GM21528 (cell line): Measurements from ENCODE around the gene ZSCAN10.
"Not testable (repeated sequence)": the region's sequence is repeated elsewhere in the genome, so short reads cannot be mapped to it uniquely, and the experiment has no call there.

Experiments
- ATAC-seq: cut with Tn5 transposase; IDR thresholded peaks from one replicate; pipeline ENCODE4 v1.9.1; 2021; ENCODE audit warnings: mild to moderate bottlenecking, moderate library complexity; ENCODE audit not compliant: unreplicated experiment, low FRiP score

ZSCAN10 gene

DNA sequence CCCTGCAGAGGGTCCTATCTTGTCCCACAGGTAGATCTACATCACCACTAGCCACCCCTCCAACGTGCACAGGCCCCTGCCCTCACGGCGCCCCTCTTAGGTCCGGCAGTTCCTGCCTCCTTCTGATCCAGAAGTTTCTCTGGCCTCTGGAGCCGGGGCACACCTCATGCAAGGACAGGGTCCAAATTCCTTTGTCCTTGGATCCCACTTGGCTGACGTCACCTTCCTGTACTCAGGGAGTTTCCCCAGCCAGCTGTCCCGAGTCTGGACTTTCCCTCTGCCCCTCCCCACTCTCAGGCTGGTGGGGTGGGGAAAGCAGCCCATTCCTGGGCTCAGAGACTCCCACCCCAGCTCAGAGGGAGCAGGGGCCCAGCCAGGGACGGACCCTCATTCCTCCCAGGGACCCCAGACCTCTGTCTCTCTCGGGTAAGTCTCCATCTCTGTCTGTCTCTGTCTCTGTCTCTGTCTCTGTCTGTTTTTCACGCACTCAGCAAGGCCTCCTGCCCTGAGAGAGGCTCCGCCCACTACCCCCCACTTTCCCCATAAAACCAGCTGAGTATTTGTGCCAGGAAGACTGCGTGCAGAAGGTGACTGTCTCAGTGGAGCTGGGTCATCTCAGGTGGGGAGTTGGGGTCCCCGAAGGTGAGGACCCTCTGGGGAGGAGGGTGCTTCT is 33.9 kb downstream of the ZSCAN10 start, which contains the start of gene IL32:
IL32 (plus strand) TSS at position 572 of the 673 bp plus-strand sequence. CDS start 172 bp downstream, outside the sequence.
- ATAC-seq: no peak

DNA sequence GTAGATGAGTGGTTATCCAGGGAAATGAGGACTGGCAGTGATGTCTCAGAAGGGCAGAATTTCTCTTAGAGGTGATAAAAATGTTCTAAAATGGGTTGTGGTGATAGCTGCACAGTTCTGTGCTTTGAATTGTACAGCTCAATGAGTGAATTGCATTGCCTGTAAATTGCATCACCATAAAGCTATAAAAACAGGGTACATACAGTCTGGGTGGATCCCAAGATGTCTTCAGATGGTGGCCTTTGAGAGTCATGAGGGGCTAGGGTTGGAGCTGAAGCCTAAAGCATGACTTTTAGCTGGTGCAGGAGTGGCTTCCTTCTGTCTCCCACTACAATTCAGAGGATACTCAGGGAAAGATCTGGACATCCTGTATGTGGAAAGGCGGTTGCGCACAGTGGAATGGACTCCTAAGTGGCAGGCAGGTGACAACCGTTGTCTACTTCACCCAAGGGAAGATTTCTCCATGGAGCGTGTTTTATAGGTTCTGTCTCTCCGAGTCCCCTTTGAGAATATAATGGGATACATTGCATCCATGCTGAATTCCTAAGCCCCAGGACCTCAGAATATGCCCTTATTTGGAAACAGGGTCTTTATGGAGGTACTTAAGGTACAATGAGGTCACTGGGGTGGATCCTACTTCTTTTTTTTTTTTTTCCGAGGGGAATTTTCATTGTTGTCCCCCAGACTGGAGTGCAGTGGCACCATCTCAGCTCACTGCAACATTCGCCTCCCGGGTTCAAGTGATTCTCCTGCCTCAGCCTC is 35.3 kb downstream of the ZSCAN10 start:
- ATAC-seq: no peak

DNA sequence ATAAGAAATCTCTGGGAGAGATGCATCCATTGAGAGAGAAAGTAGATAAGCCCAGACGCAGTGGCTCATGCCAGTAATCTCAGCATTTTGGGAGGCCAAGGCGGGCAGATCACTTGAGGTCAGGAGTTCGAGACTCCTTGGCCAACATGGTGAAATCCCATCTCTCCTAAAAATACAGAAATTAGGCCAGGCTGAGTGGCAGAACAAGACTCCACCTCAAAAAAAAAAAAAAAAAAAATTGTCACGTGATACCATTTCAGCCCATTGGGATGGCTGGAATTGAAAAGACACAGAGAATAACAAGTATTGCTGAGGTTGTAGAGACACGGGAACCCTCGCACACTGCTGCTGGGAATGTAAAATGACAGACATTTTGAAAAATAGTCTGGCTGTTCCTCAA is 36.5 kb downstream of the ZSCAN10 start:
- ATAC-seq: no peak

DNA sequence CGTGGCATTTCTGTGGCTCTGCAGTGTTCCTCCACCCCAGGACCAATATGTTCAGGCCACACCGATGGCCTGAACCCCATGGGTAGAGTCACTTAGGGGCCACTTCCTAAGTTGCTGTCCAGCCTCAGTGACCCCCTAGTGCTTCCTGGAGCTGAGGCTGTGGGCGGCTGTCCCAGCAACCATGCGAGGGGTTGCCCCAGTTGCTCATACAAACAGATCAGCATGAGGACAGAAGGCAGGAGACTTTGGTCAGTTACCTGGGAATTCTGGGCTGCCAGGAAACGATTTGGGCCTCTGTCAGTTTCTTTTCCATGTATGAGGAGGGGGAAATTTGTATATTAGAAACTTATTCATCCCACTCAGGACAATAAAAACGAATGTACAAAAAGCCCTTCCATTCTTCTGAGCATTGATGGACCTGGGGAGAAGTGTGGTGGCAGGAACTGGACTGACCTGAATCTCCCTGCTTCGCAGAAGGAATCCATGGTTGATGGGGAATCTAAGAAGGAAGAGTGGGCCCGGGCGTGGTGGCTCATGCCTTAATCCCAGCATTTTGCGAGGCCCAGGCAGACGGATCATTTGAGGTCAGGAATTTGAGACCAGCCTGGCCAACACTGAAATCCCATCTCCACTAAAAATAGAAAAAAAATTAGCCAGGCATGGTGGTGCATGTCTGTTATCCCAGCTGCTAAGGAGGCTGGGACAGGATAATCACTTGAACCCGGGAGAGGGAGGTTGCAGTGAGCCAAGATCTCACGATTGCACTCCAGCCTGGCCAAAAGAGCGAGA is 38.6 kb downstream of the ZSCAN10 start:
- no peak for ATAC-seq

DNA sequence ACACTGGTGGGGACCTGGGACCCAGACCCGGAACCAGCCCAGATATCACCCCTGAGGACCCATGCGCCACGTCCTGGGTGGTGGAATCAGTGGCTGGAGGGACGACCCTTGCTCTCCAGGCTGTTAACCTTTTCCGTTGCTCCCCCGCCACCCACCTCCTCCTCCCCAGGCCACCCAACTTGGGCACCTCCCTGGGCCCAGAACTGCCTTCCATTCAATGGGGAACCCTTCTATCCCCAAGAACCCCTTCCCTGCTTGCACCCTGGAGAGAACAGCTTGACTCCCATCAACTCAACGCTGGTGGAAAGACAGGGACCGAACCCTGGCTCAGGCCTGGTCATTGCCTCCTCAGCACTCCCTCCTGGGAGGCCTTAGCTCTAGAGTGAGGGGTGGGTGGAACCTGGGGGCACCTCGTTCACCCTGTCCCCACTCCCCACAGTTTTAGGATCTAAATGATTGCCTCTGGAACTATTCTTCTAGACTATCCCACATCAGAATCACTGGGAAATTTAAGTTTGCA is 39.3 kb downstream of the ZSCAN10 start:
- no peak for ATAC-seq

DNA sequence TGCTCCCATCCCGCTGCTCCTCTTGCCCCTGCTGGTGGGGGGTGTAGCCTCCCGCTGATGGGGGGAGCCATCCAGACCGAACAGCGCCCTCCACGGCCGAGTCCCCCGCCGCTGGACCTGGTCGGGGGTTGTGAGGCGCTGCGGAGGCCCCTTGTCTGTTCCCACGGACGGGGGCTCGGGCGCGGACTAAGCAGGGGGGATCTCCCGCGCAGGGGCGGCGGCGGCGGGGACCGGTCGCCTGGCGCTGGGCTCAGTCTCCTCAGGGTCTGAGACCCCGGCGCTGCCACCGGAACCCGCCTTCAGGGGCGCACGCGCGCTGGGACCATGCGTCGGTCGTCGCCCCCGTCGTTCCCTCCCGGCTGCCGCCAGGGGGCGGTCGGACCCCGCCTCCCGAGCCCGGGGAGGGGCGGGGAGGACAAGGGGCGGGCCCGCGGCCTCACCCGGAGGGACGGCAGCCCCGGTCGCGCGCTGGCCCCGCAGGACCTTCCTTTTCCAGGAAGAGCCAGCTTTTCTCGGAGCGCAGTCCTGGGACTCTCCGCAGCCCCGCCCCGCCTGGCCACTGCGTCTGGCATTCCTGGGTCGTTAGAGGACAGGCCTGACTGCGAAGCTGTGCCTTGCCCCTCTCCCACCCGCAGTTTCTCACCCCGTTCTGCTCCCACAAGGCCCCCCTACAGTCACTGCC is 39.9 kb downstream of the ZSCAN10 start:
- ATAC-seq: peak; percentile 77

DNA sequence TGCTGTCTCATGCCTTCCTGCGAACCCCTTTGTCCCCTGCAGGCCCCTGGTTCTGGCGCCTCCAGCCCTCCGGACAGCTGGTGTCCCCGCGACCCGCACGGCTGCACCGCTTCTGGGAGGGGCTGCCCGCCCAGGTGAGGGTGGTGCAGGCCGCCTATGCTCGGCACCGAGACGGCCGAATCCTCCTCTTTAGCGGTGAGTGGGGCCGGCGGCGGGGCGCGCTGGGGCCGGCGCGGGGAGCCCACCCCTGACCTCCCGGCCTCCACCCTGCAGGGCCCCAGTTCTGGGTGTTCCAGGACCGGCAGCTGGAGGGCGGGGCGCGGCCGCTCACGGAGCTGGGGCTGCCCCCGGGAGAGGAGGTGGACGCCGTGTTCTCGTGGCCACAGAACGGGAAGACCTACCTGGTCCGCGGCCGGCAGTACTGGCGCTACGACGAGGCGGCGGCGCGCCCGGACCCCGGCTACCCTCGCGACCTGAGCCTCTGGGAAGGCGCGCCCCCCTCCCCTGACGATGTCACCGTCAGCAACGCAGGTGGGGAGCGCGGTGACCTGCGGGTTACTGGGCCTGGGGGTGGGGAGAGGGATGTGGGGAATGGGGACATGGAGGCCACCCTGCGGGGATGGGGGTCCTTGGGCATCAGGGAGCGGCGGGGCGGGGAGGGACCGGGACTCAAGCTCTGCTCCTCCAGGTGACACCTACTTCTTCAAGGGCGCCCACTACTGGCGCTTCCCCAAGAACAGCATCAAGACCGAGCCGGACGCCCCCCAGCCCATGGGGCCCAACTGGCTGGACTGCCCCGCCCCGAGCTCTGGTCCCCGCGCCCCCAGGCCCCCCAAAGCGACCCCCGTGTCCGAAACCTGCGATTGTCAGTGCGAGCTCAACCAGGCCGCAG is 40.7 kb downstream of the ZSCAN10 start:
- no peak for ATAC-seq

DNA sequence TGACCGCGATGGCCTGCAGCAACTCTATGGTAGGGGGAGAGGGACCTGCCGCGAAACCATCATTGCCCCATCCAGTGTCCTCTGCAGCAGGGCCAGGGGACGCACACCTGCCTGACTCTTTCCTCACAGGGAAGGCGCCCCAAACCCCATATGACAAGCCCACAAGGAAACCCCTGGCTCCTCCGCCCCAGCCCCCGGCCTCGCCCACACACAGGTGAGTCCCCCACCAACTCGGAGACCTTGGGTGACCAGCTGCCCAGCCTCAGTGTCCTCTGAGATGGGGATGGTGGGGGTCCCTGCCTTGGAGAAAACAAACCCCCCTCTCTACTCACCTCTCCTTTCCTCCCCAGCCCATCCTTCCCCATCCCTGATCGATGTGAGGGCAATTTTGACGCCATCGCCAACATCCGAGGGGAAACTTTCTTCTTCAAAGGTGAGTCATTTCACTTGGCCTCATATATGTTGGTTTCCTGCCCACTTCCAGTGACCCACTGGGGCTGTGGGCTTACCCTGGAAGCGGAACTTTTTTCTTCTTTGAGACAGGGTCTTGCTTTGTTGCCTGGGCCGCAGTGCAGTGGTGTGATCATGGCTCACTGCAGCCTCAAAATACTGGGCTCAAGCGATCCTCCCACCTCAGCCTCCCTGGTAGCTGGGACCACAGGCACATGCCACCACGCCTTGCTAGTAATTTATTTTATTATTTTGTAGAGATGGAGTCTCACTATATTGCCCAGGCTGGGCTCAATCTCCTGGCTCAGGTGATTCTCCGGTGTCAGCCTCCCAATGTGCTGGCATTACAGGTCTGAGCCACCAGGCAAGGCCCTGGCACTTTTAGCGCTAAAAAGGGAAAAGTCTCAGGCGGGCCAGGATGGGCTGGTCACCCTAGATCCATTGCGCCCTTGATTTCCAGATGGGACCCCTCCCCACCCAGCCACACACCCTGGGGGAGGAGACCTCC is 41.6 kb downstream of the ZSCAN10 start:
- ATAC-seq: no peak

DNA sequence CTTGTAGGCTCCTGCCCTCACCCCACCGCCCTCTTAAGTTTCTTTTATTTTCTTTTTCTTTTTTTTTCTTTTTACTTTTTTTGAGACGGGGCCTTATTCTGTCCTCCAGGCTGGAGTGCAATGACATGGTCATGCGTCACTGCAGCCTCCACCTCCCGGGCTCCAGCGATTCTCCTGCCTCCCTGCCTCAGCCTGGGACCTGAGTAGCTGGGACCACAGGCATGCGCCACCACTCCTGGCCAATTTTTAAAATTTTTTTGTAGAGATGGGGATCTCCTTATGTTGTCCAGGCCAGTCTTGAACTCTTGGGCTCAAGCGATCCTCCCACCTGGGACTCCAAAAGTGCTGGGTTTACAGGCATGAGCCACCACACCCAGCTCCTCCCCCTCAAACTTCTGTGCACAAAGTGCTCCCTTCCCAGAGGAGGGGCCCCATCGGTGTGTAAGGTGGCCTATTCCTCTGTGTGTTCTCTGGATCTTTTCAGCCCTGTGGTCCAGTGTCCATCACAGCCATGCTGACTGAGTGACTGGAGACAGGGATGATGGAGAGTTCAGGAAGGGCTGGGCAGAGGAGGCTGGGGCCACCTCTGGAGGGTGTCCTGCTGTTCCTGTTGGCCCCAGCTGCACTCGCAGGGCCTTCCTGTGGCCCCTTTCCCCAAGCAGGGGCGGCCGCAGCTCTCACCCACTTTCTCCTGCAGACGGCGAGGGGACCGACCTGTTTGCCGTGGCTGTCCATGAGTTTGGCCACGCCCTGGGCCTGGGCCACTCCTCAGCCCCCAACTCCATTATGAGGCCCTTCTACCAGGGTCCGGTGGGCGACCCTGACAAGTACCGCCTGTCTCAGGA is 42.5 kb downstream of the ZSCAN10 start:
- no peak for ATAC-seq

DNA sequence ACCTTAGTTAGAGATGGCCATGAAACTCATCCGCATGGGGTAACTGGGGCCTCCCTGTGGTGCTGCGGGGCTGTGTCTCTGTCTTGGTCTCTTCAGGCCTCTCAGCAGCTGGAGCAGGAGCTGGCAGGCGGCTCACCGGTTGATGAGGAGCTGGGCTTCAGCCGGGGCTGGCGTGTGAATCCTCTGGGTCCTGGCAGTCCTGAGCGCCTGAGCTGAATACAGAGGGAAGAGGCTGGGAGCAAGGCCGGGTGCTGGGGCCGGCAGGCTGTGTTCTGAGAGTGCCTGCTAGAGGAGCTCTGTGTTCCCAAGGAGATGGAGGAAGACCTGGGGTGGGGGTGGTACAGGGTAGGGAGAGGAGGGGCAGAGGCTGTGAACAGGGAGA is 43.4 kb downstream of the ZSCAN10 start:
- not testable (repeated sequence) for ATAC-seq

DNA sequence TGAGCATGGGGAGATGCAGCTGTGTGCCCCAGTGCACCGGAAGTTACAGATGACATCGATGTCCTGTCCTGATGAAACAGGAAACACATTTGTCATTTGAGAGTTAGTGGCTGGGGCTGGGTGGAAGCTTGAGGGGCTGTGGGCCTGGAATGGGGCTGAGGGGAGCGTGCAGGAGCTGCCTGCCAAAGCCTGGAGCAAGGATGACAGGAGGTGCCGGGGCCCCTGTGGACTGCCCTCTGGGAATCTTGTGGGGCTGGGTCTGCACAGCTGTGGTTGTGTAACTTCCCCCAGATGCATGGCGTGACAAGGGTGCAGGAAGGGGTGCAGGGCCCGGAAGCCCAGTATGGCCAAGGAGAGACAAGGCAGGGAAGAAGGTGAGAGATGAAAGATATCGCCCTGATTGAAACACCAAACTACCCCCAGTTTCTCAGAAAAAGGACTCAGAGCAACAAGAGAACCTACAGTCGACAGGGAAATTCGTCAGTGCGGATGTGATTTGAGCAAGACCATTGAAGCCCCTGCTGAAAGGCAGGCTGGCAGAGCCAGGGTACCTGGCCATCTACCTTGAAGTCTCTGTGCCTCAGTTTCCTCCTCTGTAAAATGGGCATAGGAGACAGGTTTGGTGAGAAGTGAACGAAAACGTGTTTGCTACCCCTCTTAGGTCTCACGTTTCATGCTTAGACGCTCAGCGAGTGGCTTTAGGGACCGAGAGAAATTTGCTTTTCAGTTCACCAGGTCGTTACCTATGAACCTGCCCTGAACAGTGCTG is 43.9 kb downstream of the ZSCAN10 start:
- ATAC-seq: no peak

DNA sequence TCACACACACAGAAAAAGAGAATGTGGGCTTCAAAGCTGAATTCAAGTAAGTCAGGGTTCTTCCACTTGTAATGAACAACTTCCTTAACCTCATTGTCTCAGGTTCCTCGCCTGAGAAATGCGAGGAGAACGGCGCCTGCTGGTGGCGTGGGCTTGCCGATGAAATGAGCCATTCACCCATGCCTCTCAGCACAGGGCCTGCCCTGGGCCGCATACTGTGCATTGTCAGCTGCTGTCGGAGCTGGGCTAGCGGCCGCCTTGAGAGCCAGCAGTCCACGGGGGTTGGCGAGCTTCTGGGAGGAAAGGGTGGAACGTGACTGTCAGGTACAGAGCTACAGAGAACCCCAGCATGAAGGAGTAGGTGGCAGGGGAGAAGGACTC is 45.8 kb downstream of the ZSCAN10 start:
- ATAC-seq: not testable (repeated sequence)

DNA sequence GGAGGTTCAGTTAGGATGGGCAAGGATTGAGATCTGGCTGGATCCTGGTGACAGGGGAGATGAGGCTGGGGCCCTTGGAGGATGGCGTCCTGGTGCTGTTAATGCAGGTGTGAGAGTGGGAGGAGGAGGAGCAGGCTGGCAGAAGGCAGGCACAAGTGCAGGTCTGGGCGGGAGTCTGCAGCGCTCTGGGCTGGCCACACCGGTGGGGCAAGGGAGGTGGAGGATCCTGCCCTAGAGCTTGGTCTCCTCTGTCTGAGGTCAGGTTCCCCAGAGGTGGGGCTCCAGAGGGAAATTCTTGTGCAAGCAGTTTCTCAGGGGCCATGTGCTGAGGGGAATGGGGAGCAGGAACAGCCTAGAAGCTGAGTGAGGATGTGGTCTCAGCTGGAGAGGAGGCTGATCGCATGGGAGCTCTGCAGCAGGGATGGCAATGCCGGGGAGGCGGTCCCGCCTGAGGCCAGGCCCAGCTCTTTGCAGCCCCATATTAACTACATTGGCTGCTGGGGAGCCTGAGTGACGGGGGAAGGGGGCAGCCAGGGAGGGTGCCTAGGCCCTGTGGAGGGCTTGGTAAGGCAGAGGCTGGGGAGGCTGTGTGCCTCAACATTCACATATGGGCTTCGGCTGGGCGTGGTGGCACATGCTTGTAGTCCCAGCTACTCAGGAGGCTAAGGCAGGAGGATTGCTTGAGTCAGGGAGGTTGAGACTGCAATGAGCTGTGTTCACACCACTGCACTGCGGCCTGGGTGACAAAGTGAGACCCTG is 46.3 kb downstream of the ZSCAN10 start:
- not testable (repeated sequence) for ATAC-seq

DNA sequence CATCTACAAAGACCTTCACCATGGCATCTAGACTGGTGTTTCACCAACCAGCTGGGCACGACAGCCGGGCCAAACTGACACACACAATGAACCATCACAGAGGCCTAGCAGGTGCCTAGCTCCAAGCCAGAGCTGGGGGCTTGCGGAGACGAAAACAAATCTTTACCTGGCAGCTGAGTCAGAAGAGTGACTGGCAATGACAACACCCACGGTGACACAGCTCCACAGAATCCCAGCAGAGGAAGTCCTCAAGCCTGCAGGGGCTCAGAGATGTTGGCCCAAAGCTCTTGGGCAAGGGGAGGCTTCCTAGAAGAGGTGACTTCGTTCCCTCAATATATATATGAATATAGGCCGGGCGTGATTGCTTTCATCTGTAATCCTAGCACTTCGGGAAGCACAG is 47.6 kb downstream of the ZSCAN10 start:
- no peak for ATAC-seq

DNA sequence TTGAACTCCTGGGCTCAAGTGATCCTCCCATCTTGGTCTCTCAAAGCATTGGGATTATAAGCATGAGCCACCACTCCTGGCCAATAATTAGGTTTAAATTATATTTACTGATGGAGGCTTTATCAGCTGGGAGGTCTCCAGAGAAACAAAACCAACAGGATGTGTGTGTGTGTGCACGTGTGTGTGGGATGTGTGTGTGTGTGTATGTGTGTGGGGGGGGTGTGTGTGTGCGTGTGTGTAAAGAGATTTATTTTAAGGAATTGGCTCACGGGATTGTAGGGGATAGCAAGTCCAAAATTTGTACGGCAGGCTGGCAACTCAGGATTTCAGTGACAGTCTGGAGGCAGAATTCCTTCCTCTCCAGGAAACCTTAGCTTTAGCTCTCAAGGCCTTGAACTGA is 48.1 kb downstream of the ZSCAN10 start:
- ATAC-seq: no peak

DNA sequence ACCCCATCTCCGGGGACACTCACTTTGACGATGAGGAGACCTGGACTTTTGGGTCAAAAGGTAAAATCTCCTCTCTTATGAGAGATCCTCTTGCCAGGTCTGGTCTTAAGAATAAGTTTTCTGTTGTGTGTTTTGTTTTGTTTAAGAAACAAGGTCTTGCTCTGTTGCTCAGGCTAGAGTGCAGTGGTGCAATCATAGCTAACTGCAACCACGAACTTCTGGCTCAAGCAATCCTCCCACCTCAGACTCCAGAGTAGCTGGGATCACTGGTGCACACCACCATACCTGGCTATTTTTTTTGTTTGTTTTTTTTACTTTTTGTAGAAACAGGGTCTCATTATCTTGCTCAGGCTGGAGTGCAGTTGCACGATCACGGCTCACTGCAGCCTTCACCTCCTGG is 48.6 kb downstream of the ZSCAN10 start:
- no peak for ATAC-seq
